Measurements from ENCODE around the gene CAPN5. TPM values are rescaled to one million over a fixed set of nuclear protein-coding genes. Genes with fewer than 3 reads are reported as not detected.

CAPN5 gene
- total and polyA plus RNA-seq, 7 donors = 0.59 to 1.8 (median 0.88) TPM

GRCh38 chr11:77026221-77026620 is 40.5 kb upstream of the CAPN5 start:
- Histone ChIP-seq H3K27ac (no peak overlapping the region), H3K4me1 (peaks cover 4% of the 10 kb centered on the region), H3K36me3 (ENCODE audit: insufficient read depth in 1 of 2, low read depth in 1 of 2) (no peaks in the 10 kb centered on the region), H3K27me3 (ENCODE audit: insufficient read depth in 3 of 3, low read length in 2 of 3) (peaks cover 0 to 12% (median 0%) of the 10 kb centered on the region in 3 donors), H3K9me3 (no peaks in the 10 kb centered on the region), H3K4me3 (no peak overlapping the region)
- ATAC-seq (no peak), DNase-seq (no peak)
- WGBS, 3 donors = 95 to 97% (median 96%) methylated on average over 3 of the region's 3 CpGs
- TF ChIP-seq CTCF (IDR thresholded peaks at IDR 0.05) = no peak
- intact Hi-C loops (cut with DNase I) = no loop called here

- no peak for TF ChIP-seq CTCF (IDR thresholded peaks at IDR 0.05)
- DNase-seq = no peak
- H3K27me3 ChIP-seq (ENCODE audit: insufficient read depth in 3 of 3, low read length in 2 of 3) = peaks cover 0 to 12% (median 0%) of the 10 kb centered on the region in 3 donors
Measured at GRCh38 chr11:77026743-77027142, 40.0 kb upstream of the CAPN5 start.

GRCh38 chr11:77027275-77027674 is 39.5 kb upstream of the CAPN5 start:
- TF ChIP-seq CTCF (IDR thresholded peaks at IDR 0.05) = no peak
- Histone ChIP-seq H3K36me3 (ENCODE audit: insufficient read depth in 1 of 2, low read depth in 1 of 2) (no peaks in the 10 kb centered on the region), H3K4me1 (peaks cover 4% of the 10 kb centered on the region), H3K27ac (no peak overlapping the region), H3K27me3 (ENCODE audit: insufficient read depth in 3 of 3, low read length in 2 of 3) (peaks cover 0 to 12% (median 0%) of the 10 kb centered on the region in 3 donors), H3K9me3 (no peaks in the 10 kb centered on the region), H3K4me3 (no peak overlapping the region)
- intact Hi-C loops (cut with DNase I) = no loop called here
- no peak for DNase-seq
- no peak for ATAC-seq
- WGBS, 3 donors = 91 to 100% (median 100%) methylated on average over 1 of the region's 1 CpG

More at GRCh38 chr11:77026743-77027142, 40.0 kb upstream of the CAPN5 start:
- peaks cover 4% of the 10 kb centered on the region for H3K4me1 ChIP-seq
- WGBS, 3 donors = 27 to 43% (median 36%) methylated on average over 2 of the region's 2 CpGs
- no peaks in the 10 kb centered on the region for H3K36me3 ChIP-seq (ENCODE audit: insufficient read depth in 1 of 2, low read depth in 1 of 2)
- intact Hi-C loops (cut with DNase I) = no loop called here
- no peak overlapping the region for H3K4me3 ChIP-seq
- no peaks in the 10 kb centered on the region for H3K9me3 ChIP-seq
- peak; percentile 62 to 91 (median 90) for ATAC-seq
- H3K27ac ChIP-seq = no peak overlapping the region

GRCh38 chr11:77029829-77030228 is 36.9 kb upstream of the CAPN5 start:
- no peaks in the 10 kb centered on the region for H3K36me3 ChIP-seq (ENCODE audit: insufficient read depth in 1 of 2, low read depth in 1 of 2)
- no peak for TF ChIP-seq CTCF (IDR thresholded peaks at IDR 0.05)
- peaks cover 4% of the 10 kb centered on the region for H3K4me1 ChIP-seq
- WGBS, 3 donors = 56 to 69% (median 67%) methylated on average over 7 of the region's 7 CpGs
- peaks cover 0 to 17% (median 0%) of the 10 kb centered on the region in 3 donors for H3K27me3 ChIP-seq (ENCODE audit: insufficient read depth in 3 of 3, low read length in 2 of 3)
- no peak for ATAC-seq
- no peak overlapping the region for H3K4me3 ChIP-seq
- DNase-seq = no peak
- no peaks in the 10 kb centered on the region for H3K9me3 ChIP-seq
- no peak overlapping the region for H3K27ac ChIP-seq
- intact Hi-C loops (cut with DNase I) = loop anchor here in 1 of 2 donors (10.0 kb wide), 1 partner anchor 105 kb away; no protein-coding TSS in a partner anchor

GRCh38 chr11:77030834-77031414 is 35.8 kb upstream of the CAPN5 start:
- intact Hi-C loops (cut with DNase I) = loop anchor here in 1 of 2 donors (10.0 kb wide), 1 partner anchor 106 kb away; no protein-coding TSS in a partner anchor
- H3K4me1 ChIP-seq = peaks cover 4% of the 10 kb centered on the region
- WGBS, 3 donors = 72 to 74% (median 73%) methylated on average over 12 of the region's 12 CpGs
- H3K27ac ChIP-seq = no peak overlapping the region
- H3K27me3 ChIP-seq (ENCODE audit: insufficient read depth in 3 of 3, low read length in 2 of 3) = peaks cover 0 to 24% (median 0%) of the 10 kb centered on the region in 3 donors
- TF ChIP-seq CTCF (IDR thresholded peaks at IDR 0.05) = no peak
- no peaks in the 10 kb centered on the region for H3K36me3 ChIP-seq (ENCODE audit: insufficient read depth in 1 of 2, low read depth in 1 of 2)
- H3K9me3 ChIP-seq = no peaks in the 10 kb centered on the region
- no peak overlapping the region for H3K4me3 ChIP-seq
- no peak for DNase-seq
- no peak for ATAC-seq
